ENCODE measurements around the gene PIH1D2. TPM values are rescaled to one million over a fixed set of nuclear protein-coding genes. Genes with fewer than 3 reads are reported as not detected.

Gene PIH1D2
- 1.8 and 4.6 TPM in 2 replicates for total RNA-seq

GRCh38 chr11:112073941-112074811, at the start of gene PIH1D2, which contains the start of gene NKAPD1:
TSS of gene PIH1D2 (minus strand) at chr11:112074017. CDS start at chr11:112073174, 843 bp downstream.
TSS of gene NKAPD1 (plus strand) at chr11:112074299. CDS start at chr11:112075575, 1,276 bp downstream.

DNA sequence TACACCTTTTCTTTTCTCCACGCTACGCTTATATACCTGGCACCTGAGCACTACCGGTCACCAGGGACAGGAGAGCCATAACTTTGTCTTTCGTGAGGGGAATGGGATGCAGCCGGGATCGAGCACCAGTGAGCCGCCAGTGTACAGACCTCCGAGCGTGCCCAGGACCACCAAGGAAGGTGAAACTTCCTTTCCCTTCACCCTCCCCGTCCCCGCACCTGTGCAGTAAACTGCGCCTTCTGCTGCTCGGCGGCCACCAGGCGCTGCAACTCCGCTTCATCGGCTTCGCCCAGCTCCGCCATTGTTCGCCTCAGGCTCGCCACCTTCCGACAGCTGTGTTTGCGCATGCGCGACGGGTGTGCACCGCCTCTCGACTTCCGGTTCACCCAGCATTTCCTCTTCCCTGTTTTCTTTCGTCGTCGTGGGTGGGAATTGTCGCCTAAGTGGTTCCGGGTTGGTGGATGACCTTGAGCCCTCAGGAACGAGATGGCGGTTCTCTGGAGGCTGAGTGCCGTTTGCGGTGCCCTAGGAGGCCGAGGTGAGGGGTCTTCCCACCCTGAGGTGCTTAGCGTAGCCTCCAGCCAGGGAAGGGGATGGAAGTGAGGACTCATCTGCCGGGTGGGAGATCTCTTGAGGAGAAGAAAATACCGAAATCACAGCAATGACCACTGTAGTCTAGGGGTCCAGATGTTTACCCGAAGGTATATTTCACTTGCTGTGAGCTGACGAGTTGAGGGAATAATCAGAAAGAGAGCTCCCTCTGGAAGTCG, 12.8 kb upstream of the PIH1D2 start, which contains the start of the genes SDHD and TIMM8B:
TSS of gene SDHD (plus strand) at position 452 of the 770 bp plus-strand sequence. CDS start at position 487, 35 bp downstream.
TSS of gene TIMM8B (minus strand) at position 335 of the 770 bp plus-strand sequence. CDS start at position 302, 33 bp downstream.

DNA sequence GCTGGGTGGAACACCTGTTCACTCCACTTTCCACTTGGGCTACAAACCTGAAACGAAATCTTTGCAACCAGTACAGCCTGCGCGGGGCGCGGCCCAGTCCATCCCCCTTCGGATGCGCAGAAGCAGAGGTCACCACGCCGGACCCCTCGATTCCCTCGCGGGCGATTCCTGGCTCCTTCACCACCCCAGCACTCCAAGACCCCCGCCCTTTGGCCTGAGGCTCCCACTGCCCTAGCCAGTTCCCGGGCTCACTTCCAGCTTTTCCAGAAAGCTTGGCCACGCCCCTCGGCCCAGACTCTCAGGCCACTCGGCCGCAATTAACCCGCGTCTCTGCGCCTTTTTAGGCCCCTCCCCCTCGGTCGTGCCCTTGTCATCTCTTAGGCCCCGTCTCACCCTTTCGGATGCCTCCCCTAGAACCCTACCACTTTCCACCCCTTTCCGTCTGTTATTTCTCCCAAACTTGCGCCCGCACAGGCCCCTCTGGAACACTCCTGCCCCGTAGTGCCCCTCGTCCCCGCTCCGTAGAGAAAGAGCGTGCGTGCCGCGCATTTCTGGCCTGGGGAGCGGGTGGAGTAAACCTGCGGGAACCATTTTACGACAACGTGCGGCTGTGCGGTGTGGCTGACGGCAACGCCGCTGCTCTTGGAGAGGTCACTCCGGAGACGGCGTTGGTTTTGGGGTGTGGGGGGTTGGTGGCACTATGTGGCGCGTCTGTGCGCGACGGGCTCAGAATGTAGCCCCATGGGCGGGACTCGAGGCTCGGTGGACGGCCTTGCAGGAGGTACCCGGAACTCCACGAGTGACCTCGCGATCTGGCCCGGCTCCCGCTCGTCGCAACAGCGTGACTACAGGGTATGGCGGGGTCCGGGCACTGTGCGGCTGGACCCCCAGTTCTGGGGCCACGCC, 48.8 kb downstream of the PIH1D2 start, which contains the start of gene DLAT:
TSS of gene DLAT (plus strand) at position 636 of the 906 bp plus-strand sequence. CDS start at position 701, 65 bp downstream.

Other genes with a start within 250 kb of the PIH1D2 start
- 29.5 and 29.7 TPM in 2 replicates for gene ALG9, start 202.4 kb downstream of the PIH1D2 start, total RNA-seq
- gene FDXACB1, start 194.9 kb downstream of the PIH1D2 start, total RNA-seq: 0.88 and 3.1 TPM in 2 replicates
- 16.2 and 19.8 TPM in 2 replicates for gene CFAP68, start 194.5 kb downstream of the PIH1D2 start, total RNA-seq
- 3.2 and 9.3 TPM in 2 replicates for gene CRYAB, start 162.2 kb downstream of the PIH1D2 start, total RNA-seq
- gene HSPB2, start 161.3 kb downstream of the PIH1D2 start, total RNA-seq: 0.26 TPM in 1 of 2 replicates, not detected in the other
- not detected in 2 replicates for gene C11orf52, start 155.1 kb downstream of the PIH1D2 start, total RNA-seq
- gene DIXDC1, start 136.7 kb downstream of the PIH1D2 start, total RNA-seq: 12.8 and 15.9 TPM in 2 replicates
- gene DLAT, start 48.6 kb downstream of the PIH1D2 start, total RNA-seq: 23.9 and 34.0 TPM in 2 replicates
- 13.6 and 19.8 TPM in 2 replicates for gene NKAPD1, start 282 bp upstream of the PIH1D2 start, total RNA-seq
- gene TIMM8B, start 12.7 kb upstream of the PIH1D2 start, total RNA-seq: 26.6 and 54.9 TPM in 2 replicates
- gene SDHD, start 12.9 kb upstream of the PIH1D2 start, total RNA-seq: 88.4 and 149 TPM in 2 replicates
- 0.56 and 4.1 TPM in 2 replicates for gene IL18, start 90.1 kb upstream of the PIH1D2 start, total RNA-seq
- gene TEX12, start 93.4 kb upstream of the PIH1D2 start, total RNA-seq: not detected in 2 replicates
- gene BCO2, start 101.5 kb upstream of the PIH1D2 start, total RNA-seq: 0.91 and 10.5 TPM in 2 replicates
- gene PTS, start 152.4 kb upstream of the PIH1D2 start, total RNA-seq: 22.0 and 27.4 TPM in 2 replicates
- gene PLET1, start 186.8 kb upstream of the PIH1D2 start, total RNA-seq: not detected in 2 replicates

Data from epithelial cell of alveolus of lung (primary cell).